Natural killer cell treated with Interleukin-12 subunit alpha and Interleukin-12 subunit beta and Interleukin-15 and Interleukin-18, amount 100 ng/mL, for 72 hours (primary cell): ENCODE results near the gene COPS8. TPM values are rescaled to one million over a fixed set of nuclear protein-coding genes. Genes with fewer than 3 reads are reported as not detected.
A peak's percentile ranks its signal among the peaks of the same experiment; 100 is the strongest.

Source experiments
- ATAC-seq, 2 donors: fragments of 150-1000 bp; cut with Tn5 transposase in 1 of 2; sonication (Bioruptor Pico), chemical (Tn5 transposase) in 1 of 2; 2 replicates each; pipeline ENCODE4 v1.10.0; 2021
- DNase-seq: peaks from one replicate; pipeline ENCODE4 v3.0.0; 2022; ENCODE audit warnings: low spot score
- H3K27ac Mint-ChIP-seq, 2 donors: 1 replicate in 1 of 2; 2 replicates in 1 of 2; pipeline ENCODE4 v1.8.0; 2022; ENCODE audit warnings: mixed read lengths in 2 of 2, mild to moderate bottlenecking in 1 of 2, moderate library complexity in 1 of 2
- H3K27me3 Mint-ChIP-seq, 2 donors: 1 replicate in 1 of 2; 2 replicates in 1 of 2; pipeline ENCODE4 v1.8.0; 2022; ENCODE audit warnings: mixed read lengths in 2 of 2
- H3K36me3 Mint-ChIP-seq: one replicate; pipeline ENCODE4 v1.8.0; 2022; ENCODE audit warnings: mixed read lengths
- H3K4me1 Mint-ChIP-seq, 2 donors: 1 replicate in 1 of 2; 2 replicates in 1 of 2; pipeline ENCODE4 v1.8.0; 2022; ENCODE audit warnings: low read depth in 2 of 2, mixed read lengths in 2 of 2, mild to moderate bottlenecking in 1 of 2
- H3K4me3 Mint-ChIP-seq: one replicate; pipeline ENCODE4 v1.8.0; 2022; ENCODE audit warnings: mixed read lengths
- H3K9me3 Mint-ChIP-seq: 2 replicates; pipeline ENCODE4 v1.8.0; 2022; ENCODE audit warnings: mixed read lengths
- total RNA-seq, 2 donors: library from RNA; stranded (reverse); gene quantifications; one replicate each; pipeline ENCODE4 v1.2.3, GENCODE V29; 2022

The COPS8 gene
- total RNA-seq, 2 donors from 2014 or later = 44.1 to 50.6 TPM

- Mint-ChIP-seq H3K27ac (no peak overlapping the region), H3K9me3 (no peaks in the 10 kb centered on the region), H3K27me3 (peaks cover 1 to 6% of the 10 kb centered on the region in 2 donors), H3K4me3 (no peak overlapping the region), H3K4me1 (no peaks in the 10 kb centered on the region), H3K36me3 (no peaks in the 10 kb centered on the region)
- ATAC-seq (peak in 1 of 2 donors; percentile 24), DNase-seq (no peak)
Observed at GRCh38 chr2:237057893-237058300, 27.8 kb upstream of the COPS8 start.

DNA sequence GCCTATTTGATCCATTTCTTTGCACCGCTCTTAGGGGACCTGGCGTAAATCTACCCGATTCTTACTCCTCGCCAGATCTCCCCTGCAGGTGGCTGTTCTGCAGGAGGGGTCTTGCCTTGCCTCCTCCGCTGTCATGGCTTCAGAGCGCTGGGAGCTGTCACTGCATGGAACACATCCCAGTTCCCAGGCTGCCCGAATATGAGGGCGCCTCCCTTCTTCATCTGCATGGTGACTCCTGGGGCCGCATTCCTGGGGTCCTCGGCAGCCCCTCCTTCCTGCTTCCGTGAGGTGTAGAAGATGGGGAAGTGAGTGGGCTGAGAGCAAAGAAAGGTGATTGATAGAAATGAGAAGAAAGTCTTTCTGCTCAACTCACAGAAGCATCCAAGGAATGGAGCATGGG is 27.3 kb upstream of the COPS8 start:
- H3K27me3 Mint-ChIP-seq = peaks cover 0 to 3% of the 10 kb centered on the region in 2 donors
- H3K27ac Mint-ChIP-seq = no peak overlapping the region
- H3K9me3 Mint-ChIP-seq = no peaks in the 10 kb centered on the region
- H3K4me1 Mint-ChIP-seq = no peaks in the 10 kb centered on the region
- ATAC-seq = peak in 1 of 2 donors; percentile 4
- no peaks in the 10 kb centered on the region for H3K36me3 Mint-ChIP-seq
- H3K4me3 Mint-ChIP-seq = no peak overlapping the region
- no peak for DNase-seq

DNA sequence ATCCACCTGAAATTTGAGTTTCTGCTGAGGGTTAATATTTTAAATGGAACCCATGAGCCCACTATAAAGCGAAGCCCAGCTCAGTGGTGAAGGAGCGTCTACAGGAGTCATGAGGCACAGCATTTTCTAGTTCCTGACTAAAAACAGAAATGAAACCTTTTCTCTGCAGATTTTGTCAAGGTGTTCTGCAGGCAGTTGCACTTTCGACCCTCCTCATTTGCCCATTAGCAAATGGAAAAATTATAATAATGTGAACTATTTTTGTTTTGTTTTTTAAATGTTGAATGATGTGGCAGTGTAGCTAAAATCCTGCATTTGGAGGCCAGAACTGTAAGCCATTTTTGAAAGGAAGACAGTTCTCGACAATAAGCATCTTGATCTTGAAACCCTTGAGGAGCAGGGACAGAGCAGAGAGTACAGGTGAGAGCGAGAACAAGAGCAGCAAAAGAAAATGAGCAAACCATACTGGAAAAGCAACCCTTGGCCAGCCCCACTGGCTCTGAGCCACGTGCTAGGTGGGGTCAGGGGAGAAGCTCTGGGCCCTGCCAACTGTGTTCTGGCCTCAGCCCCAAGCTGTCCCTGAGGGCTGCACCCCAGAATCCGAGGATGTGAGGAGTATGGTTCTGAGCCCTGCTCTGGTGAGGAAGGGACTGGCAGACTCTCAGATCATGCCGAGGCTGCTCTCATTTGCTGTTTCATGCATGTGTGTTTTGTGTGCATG is 26.4 kb upstream of the COPS8 start:
- peaks cover 0 to 3% of the 10 kb centered on the region in 2 donors for H3K27me3 Mint-ChIP-seq

GRCh38 chr2:237060534-237061312 is 25.0 kb upstream of the COPS8 start:
- H3K4me3 Mint-ChIP-seq = no peak overlapping the region
- DNase-seq = no peak
- H3K27me3 Mint-ChIP-seq = peaks cover 0 to 3% of the 10 kb centered on the region in 2 donors
- no peak overlapping the region for H3K27ac Mint-ChIP-seq
- no peaks in the 10 kb centered on the region for H3K36me3 Mint-ChIP-seq
- ATAC-seq = no peak
- no peaks in the 10 kb centered on the region for H3K4me1 Mint-ChIP-seq
- no peaks in the 10 kb centered on the region for H3K9me3 Mint-ChIP-seq

More for the DNA sequence above, 26.4 kb upstream of the COPS8 start:
- DNase-seq = no peak
- Mint-ChIP-seq H3K27ac (no peak overlapping the region), H3K36me3 (no peaks in the 10 kb centered on the region), H3K4me1 (no peaks in the 10 kb centered on the region), H3K4me3 (no peak overlapping the region), H3K9me3 (no peaks in the 10 kb centered on the region)
- ATAC-seq = no peak

DNA sequence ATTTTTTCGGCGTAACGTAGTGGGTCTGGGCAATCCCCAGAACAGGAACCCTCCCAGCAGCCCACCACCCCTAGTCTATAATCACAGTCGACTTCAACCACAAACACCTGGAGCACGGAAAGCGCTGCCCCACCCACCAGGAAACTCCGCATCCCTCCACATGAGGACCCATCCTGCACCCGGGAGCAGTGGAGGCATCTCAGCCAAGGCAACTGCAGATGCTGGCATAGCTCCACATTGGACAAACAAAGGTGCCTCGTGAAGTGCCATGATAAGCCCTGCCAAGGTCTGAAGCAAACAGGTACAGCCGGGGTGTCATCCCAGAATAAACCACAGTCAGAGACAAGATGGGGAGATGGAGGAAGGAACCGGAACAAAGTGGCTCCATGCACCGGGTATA is 24.3 kb upstream of the COPS8 start:
- no peaks in the 10 kb centered on the region for H3K36me3 Mint-ChIP-seq
- H3K4me3 Mint-ChIP-seq = no peak overlapping the region
- ATAC-seq (no peak), DNase-seq (no peak)
- H3K9me3 Mint-ChIP-seq = no peaks in the 10 kb centered on the region
- H3K27me3 Mint-ChIP-seq = peaks cover 0 to 3% of the 10 kb centered on the region in 2 donors
- H3K27ac Mint-ChIP-seq = no peak overlapping the region
- H3K4me1 Mint-ChIP-seq = no peaks in the 10 kb centered on the region

GRCh38 chr2:237062585-237062984 is 23.1 kb upstream of the COPS8 start:
- Mint-ChIP-seq H3K36me3 (no peaks in the 10 kb centered on the region), H3K4me3 (no peak overlapping the region), H3K27ac (no peak overlapping the region), H3K27me3 (peaks cover 0 to 3% of the 10 kb centered on the region in 2 donors), H3K9me3 (no peaks in the 10 kb centered on the region), H3K4me1 (no peaks in the 10 kb centered on the region)
- DNase-seq (no peak), ATAC-seq (no peak)

DNA sequence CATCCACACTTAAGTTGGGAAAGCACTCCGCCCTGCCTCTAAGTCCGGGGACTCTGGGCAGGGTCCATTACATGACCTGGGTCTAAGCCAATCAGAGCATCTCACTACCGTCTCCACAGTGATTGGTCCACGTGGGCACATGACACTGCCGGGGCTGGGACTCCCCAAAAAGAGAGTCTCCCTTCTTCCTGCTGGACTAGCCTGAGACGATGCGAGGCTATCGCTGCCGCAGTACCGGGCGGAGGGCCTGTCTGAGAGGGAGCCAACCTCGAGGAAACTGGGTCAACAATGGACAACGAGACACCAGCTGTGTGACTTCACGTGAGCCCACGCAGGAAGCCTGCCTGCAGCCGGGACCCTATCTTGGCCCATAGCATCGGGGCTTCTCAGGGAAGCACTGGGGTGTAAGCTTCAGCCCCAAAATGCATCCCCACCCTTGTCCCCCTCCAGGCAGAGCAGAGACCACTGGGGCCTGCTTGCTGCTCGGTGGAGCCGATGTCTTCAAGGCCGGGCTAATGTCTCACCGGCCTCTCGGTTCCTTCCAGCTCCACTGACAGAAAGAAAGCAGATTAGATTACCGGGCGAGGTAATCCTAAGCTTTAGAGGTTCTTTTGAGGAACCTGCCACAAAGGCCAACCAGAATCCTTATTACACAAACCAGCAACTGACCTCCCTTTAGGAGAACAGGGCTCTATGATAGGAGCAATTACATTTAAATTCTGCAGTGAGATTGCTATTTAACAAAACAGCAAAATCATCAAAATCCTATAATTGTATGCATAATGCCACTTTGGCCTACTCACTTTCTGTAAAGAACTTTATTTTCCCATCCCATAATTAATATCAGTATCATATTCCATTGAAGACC is 21.3 kb upstream of the COPS8 start:
- DNase-seq = no peak
- peaks cover 0 to 3% of the 10 kb centered on the region in 2 donors for H3K27me3 Mint-ChIP-seq
- H3K4me1 Mint-ChIP-seq = no peaks in the 10 kb centered on the region
- H3K4me3 Mint-ChIP-seq = no peak overlapping the region
- H3K27ac Mint-ChIP-seq = no peak overlapping the region
- H3K36me3 Mint-ChIP-seq = no peaks in the 10 kb centered on the region
- H3K9me3 Mint-ChIP-seq = no peaks in the 10 kb centered on the region
- ATAC-seq = peak in 1 of 2 donors; percentile 43

GRCh38 chr2:237065071-237065377 is 20.7 kb upstream of the COPS8 start:
- Mint-ChIP-seq H3K4me3 (no peak overlapping the region), H3K4me1 (no peaks in the 10 kb centered on the region), H3K9me3 (no peaks in the 10 kb centered on the region), H3K36me3 (no peaks in the 10 kb centered on the region), H3K27ac (no peak overlapping the region), H3K27me3 (peaks cover 0 to 3% of the 10 kb centered on the region in 2 donors)
- ATAC-seq (no peak), DNase-seq (no peak)

- no peaks in the 10 kb centered on the region for H3K9me3 Mint-ChIP-seq
- peaks cover 0 to under 1% of the 10 kb centered on the region in 2 donors for H3K27me3 Mint-ChIP-seq
- DNase-seq (no peak), ATAC-seq (no peak)
- H3K4me3 Mint-ChIP-seq = no peak overlapping the region
- no peak overlapping the region for H3K27ac Mint-ChIP-seq
- no peaks in the 10 kb centered on the region for H3K4me1 Mint-ChIP-seq
- H3K36me3 Mint-ChIP-seq = no peaks in the 10 kb centered on the region
Observed at GRCh38 chr2:237066396-237066795, 19.3 kb upstream of the COPS8 start.

DNA sequence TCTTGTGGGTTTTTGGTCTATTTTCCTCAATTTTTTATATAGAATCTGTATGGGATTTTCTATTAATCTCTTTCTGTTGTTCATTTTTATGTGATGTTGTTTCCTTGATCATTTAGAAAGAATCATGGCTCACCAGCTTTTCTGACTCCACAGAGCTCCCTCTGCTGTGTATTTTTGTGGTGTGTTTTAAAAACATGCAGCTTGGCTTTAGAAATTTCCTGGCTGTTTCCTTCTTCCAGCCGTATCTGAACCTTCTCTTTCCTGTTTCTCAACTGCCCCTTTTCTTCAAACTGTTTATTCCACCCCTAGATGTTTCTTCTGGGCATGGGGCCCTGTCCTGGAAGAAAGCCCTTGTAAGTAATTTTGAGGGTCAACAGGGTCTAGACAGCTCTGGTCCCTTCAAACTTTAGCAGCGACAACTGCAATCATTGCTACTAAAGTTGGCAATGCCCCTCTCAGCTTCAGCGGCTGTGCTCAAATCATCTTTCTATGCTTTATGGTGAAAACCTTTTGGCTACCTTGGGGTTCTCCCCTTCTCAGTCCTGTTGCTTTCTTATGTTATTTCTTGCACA is 17.6 kb upstream of the COPS8 start:
- Mint-ChIP-seq H3K9me3 (no peaks in the 10 kb centered on the region), H3K4me3 (no peak overlapping the region), H3K27me3 (no peaks in the 10 kb centered on the region), H3K4me1 (no peaks in the 10 kb centered on the region), H3K27ac (no peak overlapping the region), H3K36me3 (no peaks in the 10 kb centered on the region)
- DNase-seq (no peak), ATAC-seq (no peak)

DNA sequence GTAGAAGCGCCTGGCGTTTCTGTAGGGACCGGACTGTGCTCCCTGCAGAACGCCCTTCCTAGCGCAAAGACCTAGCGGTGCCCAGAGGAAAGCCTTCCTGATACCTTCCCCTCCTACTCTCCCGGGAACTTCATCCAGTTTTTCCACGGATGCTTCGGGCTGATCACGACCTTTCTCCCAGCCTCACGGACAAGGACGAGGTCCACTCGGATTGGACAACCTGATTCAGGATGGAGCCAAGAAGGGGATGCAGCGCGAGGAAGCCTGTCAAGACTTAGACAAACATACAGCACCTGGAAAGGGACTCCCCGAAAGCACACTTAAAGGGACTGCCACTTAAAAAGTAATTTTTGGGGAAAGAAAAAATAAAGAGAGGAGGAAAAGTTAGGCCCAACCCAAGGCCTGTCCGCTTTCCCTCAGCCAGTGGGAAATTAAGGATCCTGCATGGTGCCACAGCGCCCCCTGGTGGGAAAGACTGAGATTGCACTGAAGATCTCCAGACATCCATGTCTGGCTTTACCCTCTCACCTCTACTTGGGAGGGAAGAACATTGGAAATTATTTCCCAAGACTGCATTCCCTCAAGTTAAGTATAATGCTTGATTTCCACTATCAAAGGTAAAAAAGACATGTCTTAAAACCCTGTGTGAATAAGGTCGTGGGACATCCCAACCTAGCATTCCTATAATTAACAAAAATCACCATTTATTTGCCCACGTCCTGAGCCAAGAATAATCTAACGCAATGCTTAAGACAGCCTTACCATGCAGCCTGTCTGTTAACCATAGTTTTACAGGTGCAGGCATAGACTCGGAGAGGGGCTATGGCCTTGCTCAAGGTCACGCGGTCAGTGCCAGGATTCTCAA is 13.4 kb upstream of the COPS8 start:
- no peak for ATAC-seq

GRCh38 chr2:237073552-237073951 is 12.1 kb upstream of the COPS8 start:
- no peaks in the 10 kb centered on the region for H3K9me3 Mint-ChIP-seq
- DNase-seq = no peak
- no peak overlapping the region for H3K4me3 Mint-ChIP-seq
- no peak for ATAC-seq
- no peaks in the 10 kb centered on the region for H3K36me3 Mint-ChIP-seq
- H3K27ac Mint-ChIP-seq = no peak overlapping the region
- H3K27me3 Mint-ChIP-seq = no peaks in the 10 kb centered on the region
- no peaks in the 10 kb centered on the region for H3K4me1 Mint-ChIP-seq

More for the DNA sequence above, 13.4 kb upstream of the COPS8 start:
- Mint-ChIP-seq H3K9me3 (no peaks in the 10 kb centered on the region), H3K27me3 (no peaks in the 10 kb centered on the region), H3K36me3 (no peaks in the 10 kb centered on the region), H3K4me3 (no peak overlapping the region), H3K27ac (no peak overlapping the region), H3K4me1 (no peaks in the 10 kb centered on the region)
- DNase-seq = peak; percentile 77
